ENCODE measurements around the gene TBCB.
"Not testable (repeated sequence)": the region's sequence is repeated elsewhere in the genome, so short reads cannot be mapped to it uniquely, and the experiment has no call there.

TBCB gene

DNA sequence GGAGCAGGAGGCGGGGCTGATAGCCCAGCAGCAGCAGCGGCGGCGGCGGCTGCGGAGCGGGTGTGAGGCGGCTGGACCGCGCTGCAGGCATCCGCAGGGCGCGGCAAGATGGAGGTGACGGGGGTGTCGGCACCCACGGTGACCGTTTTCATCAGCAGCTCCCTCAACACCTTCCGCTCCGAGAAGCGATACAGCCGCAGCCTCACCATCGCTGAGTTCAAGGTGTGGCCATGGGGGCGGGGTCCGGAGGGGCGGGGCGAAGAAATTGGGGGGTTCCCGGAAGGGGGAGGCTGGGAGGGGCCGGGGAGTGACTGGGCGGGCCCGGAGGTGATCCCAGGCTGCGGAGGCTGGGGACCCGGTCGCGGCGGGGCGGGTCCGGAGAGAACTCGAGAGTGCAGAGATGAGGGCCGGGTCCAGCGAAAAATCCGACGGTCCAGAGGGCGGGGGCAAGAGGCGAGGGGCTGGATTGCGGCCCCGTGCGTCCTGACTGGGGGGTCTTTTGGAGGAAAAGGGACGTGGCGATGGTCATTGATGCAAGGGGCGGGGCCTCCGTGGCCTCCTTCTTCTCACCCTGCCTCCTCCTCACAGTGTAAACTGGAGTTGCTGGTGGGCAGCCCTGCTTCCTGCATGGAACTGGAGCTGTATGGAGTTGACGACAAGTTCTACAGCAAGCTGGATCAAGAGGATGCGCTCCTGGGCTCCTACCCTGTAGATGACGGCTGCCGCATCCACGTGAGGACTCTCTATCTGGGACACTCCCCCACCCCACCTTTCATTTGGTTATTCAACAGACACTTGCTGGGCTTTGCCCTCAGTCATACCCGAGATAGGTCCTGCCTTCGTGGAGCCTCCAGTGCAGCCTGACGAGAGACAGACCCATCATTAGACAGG lies at the start of gene TBCB:
Gene TBCB (plus strand): TSS at position 16 of the 891 bp plus-strand sequence. CDS start 93 bp downstream, at position 109.
- H3K9me3 Mint-ChIP-seq: no peaks in the 10 kb centered on the region
- peak within 1 kb of the TSS; percentile 89 for H3K4me3 Mint-ChIP-seq
- H3K27me3 Mint-ChIP-seq: no peaks in the 10 kb centered on the region
- peaks cover 10% of the 10 kb centered on the region for H3K36me3 Mint-ChIP-seq
- peaks cover 42% of the 10 kb centered on the region for H3K4me1 Mint-ChIP-seq
- H3K27ac Mint-ChIP-seq: peak within 1 kb of the TSS; percentile 99

DNA sequence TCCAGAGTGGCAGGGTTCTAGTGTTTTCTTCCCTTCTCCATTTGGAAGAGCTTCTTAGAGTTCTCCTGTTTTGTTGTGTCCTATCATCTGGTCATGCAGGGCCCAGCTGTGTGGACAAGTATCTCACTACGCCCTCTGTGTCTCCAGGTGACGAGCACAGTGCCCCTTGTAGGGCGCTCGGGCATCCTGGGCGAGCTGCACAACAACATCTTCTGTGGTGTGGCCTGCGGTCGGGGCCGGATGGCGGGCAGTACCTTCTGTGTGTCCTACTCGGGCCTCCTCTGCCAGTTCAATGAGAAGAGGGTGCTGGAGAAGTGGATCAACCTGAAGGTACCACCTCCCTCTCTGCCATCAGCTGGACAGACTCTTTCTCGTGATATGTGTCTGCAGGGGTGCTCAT lies 47.6 kb upstream of the TBCB start:
- Mint-ChIP-seq H3K4me3 (no peak overlapping the region), H3K36me3 (no peaks in the 10 kb centered on the region), H3K27ac (no peak overlapping the region), H3K9me3 (no peaks in the 10 kb centered on the region), H3K27me3 (no peaks in the 10 kb centered on the region), H3K4me1 (no peaks in the 10 kb centered on the region)

- H3K27ac Mint-ChIP-seq, H3K36me3 Mint-ChIP-seq, H3K9me3 Mint-ChIP-seq, H3K4me1 Mint-ChIP-seq, H3K4me3 Mint-ChIP-seq, H3K27me3 Mint-ChIP-seq: not testable (repeated sequence)
These were observed 46.3 kb upstream of the TBCB start for GRCh38 chr19:36068810-36069499.

DNA sequence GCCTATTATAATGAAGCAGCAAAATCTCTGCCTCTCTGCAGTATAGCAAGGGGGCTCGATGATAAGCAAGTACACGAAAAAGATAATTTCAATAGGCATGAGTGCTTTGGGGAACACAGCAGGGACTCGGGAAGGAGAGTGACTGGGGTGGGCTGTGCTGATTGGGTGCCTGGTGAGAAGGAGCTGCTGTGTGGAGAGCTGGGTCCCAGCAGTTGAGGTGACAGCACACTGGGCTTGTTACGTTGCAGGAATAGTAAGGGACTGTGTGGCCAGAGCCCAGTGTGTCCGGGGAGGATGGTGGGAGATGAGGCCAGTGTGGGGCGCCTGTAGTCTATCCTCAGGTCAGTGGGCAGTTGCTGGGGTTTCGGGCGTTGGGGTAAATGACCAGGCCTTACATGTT lies 43.2 kb upstream of the TBCB start:
- peaks cover 3% of the 10 kb centered on the region for H3K36me3 Mint-ChIP-seq
- H3K27ac Mint-ChIP-seq: no peak overlapping the region
- H3K4me1 Mint-ChIP-seq: no peaks in the 10 kb centered on the region
- H3K9me3 Mint-ChIP-seq: no peaks in the 10 kb centered on the region
- H3K27me3 Mint-ChIP-seq: no peaks in the 10 kb centered on the region
- no peak overlapping the region for H3K4me3 Mint-ChIP-seq

- Mint-ChIP-seq H3K4me1 (no peaks in the 10 kb centered on the region), H3K27ac (no peak overlapping the region), H3K9me3 (no peaks in the 10 kb centered on the region), H3K36me3 (peaks cover 3% of the 10 kb centered on the region), H3K4me3 (no peak overlapping the region), H3K27me3 (no peaks in the 10 kb centered on the region)
These were observed 42.0 kb upstream of the TBCB start for GRCh38 chr19:36073121-36073876.

GRCh38 chr19:36079389-36079945 lies 35.8 kb upstream of the TBCB start:
- H3K4me3 Mint-ChIP-seq: no peak overlapping the region
- H3K36me3 Mint-ChIP-seq: peaks cover 8% of the 10 kb centered on the region
- H3K4me1 Mint-ChIP-seq: no peaks in the 10 kb centered on the region
- no peak overlapping the region for H3K27ac Mint-ChIP-seq
- no peaks in the 10 kb centered on the region for H3K27me3 Mint-ChIP-seq
- H3K9me3 Mint-ChIP-seq: no peaks in the 10 kb centered on the region

- H3K27ac Mint-ChIP-seq: no peak overlapping the region
- no peak overlapping the region for H3K4me3 Mint-ChIP-seq
- no peaks in the 10 kb centered on the region for H3K9me3 Mint-ChIP-seq
- H3K27me3 Mint-ChIP-seq: no peaks in the 10 kb centered on the region
- no peaks in the 10 kb centered on the region for H3K4me1 Mint-ChIP-seq
- peaks cover 5% of the 10 kb centered on the region for H3K36me3 Mint-ChIP-seq
These were observed 33.9 kb upstream of the TBCB start for GRCh38 chr19:36081385-36081784.

DNA sequence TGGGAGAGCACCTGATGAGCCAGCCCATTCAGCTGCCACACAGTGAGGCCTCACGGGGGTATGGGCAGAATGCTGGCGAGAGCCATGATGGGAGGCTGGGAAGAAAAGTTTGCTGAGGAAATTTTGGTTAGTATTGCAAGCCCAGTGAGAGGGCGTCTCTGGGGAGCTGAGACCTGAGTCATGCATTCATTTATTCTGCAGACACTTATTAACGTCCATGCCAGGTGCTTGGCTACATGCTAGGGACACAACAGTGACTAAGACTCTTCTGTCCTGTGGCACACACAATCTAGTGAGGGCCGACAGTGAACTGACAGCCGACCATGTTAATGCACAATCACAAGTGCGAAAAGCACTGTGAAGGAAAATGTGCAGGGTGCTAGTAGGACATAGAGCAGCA lies 33.4 kb upstream of the TBCB start:
- Mint-ChIP-seq H3K4me3 (no peak overlapping the region), H3K36me3 (peaks cover 5% of the 10 kb centered on the region), H3K9me3 (no peaks in the 10 kb centered on the region), H3K27me3 (no peaks in the 10 kb centered on the region), H3K27ac (no peak overlapping the region), H3K4me1 (no peaks in the 10 kb centered on the region)

DNA sequence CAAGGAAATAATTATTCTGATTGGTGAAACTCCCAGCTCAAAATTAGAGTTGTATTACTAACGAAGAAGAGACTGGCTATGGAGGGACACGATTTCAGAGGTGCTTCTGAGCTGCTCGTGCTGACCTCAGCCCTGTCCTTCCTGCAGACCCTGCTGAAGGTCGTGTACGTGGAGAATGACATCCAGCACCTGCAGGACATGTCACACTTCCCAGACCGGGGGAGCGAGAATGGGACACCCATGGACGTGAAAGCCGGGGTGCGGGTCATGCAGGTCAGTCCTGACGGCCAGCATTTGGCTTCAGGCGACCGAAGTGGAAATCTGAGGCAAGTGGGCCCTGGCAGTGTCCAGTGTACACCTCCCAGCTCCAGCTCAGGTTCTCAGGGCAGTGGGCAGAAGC lies 32.4 kb upstream of the TBCB start:
- Mint-ChIP-seq H3K4me3 (no peak overlapping the region), H3K27ac (no peak overlapping the region), H3K27me3 (no peaks in the 10 kb centered on the region), H3K9me3 (no peaks in the 10 kb centered on the region), H3K36me3 (peaks cover 5% of the 10 kb centered on the region), H3K4me1 (no peaks in the 10 kb centered on the region)

DNA sequence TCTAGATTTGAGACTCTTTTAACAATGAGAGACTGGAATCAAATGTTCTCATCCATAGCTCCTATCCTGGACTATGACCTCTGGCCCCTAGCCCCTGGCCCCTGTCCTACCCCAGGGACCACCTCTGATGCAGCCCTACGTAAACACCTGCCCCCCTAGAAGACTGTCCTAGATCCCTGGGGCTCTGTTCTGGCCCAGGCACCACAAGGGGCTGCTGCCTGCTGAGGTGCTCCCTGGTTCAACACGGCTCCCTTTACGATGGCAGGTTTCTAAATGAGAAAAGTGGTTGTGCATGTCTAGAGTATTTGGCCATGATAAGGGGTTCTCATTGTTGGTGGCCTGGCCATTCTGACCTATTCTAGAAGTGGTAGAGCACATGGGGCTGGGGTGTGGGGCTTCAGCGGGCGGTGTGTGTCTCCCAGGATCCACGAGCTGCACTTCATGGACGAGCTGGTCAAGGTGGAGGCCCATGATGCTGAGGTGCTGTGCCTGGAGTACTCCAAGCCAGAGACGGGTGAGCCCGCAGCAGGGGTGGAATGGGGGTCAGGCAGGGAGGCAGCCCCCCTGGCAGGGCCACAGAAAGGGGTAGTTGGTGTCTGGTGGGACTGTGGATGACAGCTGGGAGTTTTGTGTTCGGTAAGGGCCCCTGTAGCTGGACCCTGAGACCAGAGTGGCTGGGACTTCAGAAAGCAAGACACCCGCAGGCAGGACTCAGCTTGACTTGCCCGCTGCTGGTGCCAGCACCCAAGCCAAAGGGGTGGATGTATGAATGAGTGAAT lies 30.8 kb upstream of the TBCB start:
- H3K9me3 Mint-ChIP-seq: no peaks in the 10 kb centered on the region
- no peak overlapping the region for H3K4me3 Mint-ChIP-seq
- H3K36me3 Mint-ChIP-seq: peaks cover 5% of the 10 kb centered on the region
- H3K27me3 Mint-ChIP-seq: no peaks in the 10 kb centered on the region
- H3K4me1 Mint-ChIP-seq: no peaks in the 10 kb centered on the region
- no peak overlapping the region for H3K27ac Mint-ChIP-seq

- H3K4me3 Mint-ChIP-seq: no peak overlapping the region
- no peaks in the 10 kb centered on the region for H3K4me1 Mint-ChIP-seq
- H3K27me3 Mint-ChIP-seq: no peaks in the 10 kb centered on the region
- H3K27ac Mint-ChIP-seq: no peak overlapping the region
- peaks cover 5% of the 10 kb centered on the region for H3K36me3 Mint-ChIP-seq
- no peaks in the 10 kb centered on the region for H3K9me3 Mint-ChIP-seq
These were observed 28.9 kb upstream of the TBCB start for GRCh38 chr19:36086326-36086725.

GRCh38 chr19:36089847-36090246 lies 25.4 kb upstream of the TBCB start:
- no peak overlapping the region for H3K4me3 Mint-ChIP-seq
- H3K4me1 Mint-ChIP-seq: no peaks in the 10 kb centered on the region
- H3K27ac Mint-ChIP-seq: no peak overlapping the region
- H3K27me3 Mint-ChIP-seq: no peaks in the 10 kb centered on the region
- peaks cover 2% of the 10 kb centered on the region for H3K36me3 Mint-ChIP-seq
- no peaks in the 10 kb centered on the region for H3K9me3 Mint-ChIP-seq

- H3K36me3 Mint-ChIP-seq: peaks cover 2% of the 10 kb centered on the region
- H3K9me3 Mint-ChIP-seq: no peaks in the 10 kb centered on the region
- H3K27ac Mint-ChIP-seq: no peak overlapping the region
- no peak overlapping the region for H3K4me3 Mint-ChIP-seq
- no peaks in the 10 kb centered on the region for H3K27me3 Mint-ChIP-seq
- no peaks in the 10 kb centered on the region for H3K4me1 Mint-ChIP-seq
These were observed 24.2 kb upstream of the TBCB start for GRCh38 chr19:36090910-36091695.

- no peak overlapping the region for H3K27ac Mint-ChIP-seq
- peaks cover 2% of the 10 kb centered on the region for H3K36me3 Mint-ChIP-seq
- H3K9me3 Mint-ChIP-seq: no peaks in the 10 kb centered on the region
- no peak overlapping the region for H3K4me3 Mint-ChIP-seq
- H3K27me3 Mint-ChIP-seq: no peaks in the 10 kb centered on the region
- H3K4me1 Mint-ChIP-seq: no peaks in the 10 kb centered on the region
These were observed 22.7 kb upstream of the TBCB start for GRCh38 chr19:36092566-36092965.
